ENCODE measurements around the gene CARD10.

CARD10 gene

GRCh38 chr22:37491106-37491505 lies 28.1 kb downstream of the CARD10 start:
- DNase-seq (ENCODE audit: low read depth in 4 of 4, low spot score in 1 of 4): no peak

GRCh38 chr22:37489983-37490382 lies 29.2 kb downstream of the CARD10 start:
- no peak for DNase-seq (ENCODE audit: low read depth in 4 of 4, low spot score in 1 of 4)

GRCh38 chr22:37488337-37489135 lies 30.7 kb downstream of the CARD10 start:
- DNase-seq (ENCODE audit: low read depth in 4 of 4, low spot score in 1 of 4): no peak

- no peak for DNase-seq (ENCODE audit: low read depth in 4 of 4, low spot score in 1 of 4)
These were observed 31.6 kb downstream of the CARD10 start for GRCh38 chr22:37487571-37487970.

GRCh38 chr22:37487129-37487528 lies 32.1 kb downstream of the CARD10 start:
- no peak for DNase-seq (ENCODE audit: low read depth in 4 of 4, low spot score in 1 of 4)

GRCh38 chr22:37486224-37486845 lies 32.9 kb downstream of the CARD10 start, which contains the start of gene MFNG:
Gene MFNG (minus strand): TSS chr22:37486384. CDS start chr22:37486177, 207 bp downstream.
- DNase-seq (ENCODE audit: low read depth in 4 of 4, low spot score in 1 of 4): peak; percentile 41 to 73 (median 58)

- DNase-seq (ENCODE audit: low read depth in 4 of 4, low spot score in 1 of 4): peak in 1 of 4 experiments; percentile 27
These were observed 33.6 kb downstream of the CARD10 start for GRCh38 chr22:37485395-37486223.

GRCh38 chr22:37484480-37485394 lies 34.5 kb downstream of the CARD10 start:
- peak; percentile 35 to 83 (median 62) for DNase-seq (ENCODE audit: low read depth in 4 of 4, low spot score in 1 of 4)

GRCh38 chr22:37483050-37483449 lies 36.2 kb downstream of the CARD10 start:
- DNase-seq (ENCODE audit: low read depth in 4 of 4, low spot score in 1 of 4): no peak

- DNase-seq (ENCODE audit: low read depth in 4 of 4, low spot score in 1 of 4): no peak
These were observed 37.0 kb downstream of the CARD10 start for GRCh38 chr22:37482244-37482643.

- DNase-seq (ENCODE audit: low read depth in 4 of 4, low spot score in 1 of 4): no peak
These were observed 37.8 kb downstream of the CARD10 start for GRCh38 chr22:37481347-37481907.

GRCh38 chr22:37480387-37481346 lies 38.5 kb downstream of the CARD10 start:
- no peak for DNase-seq (ENCODE audit: low read depth in 4 of 4, low spot score in 1 of 4)

- DNase-seq (ENCODE audit: low read depth in 4 of 4, low spot score in 1 of 4): no peak
These were observed 40.0 kb downstream of the CARD10 start for GRCh38 chr22:37479196-37479595.

GRCh38 chr22:37476389-37477329 lies 42.6 kb downstream of the CARD10 start:
- DNase-seq (ENCODE audit: low read depth in 4 of 4, low spot score in 1 of 4): no peak

GRCh38 chr22:37474447-37475090 lies 44.6 kb downstream of the CARD10 start:
- DNase-seq (ENCODE audit: low read depth in 4 of 4, low spot score in 1 of 4): no peak

GRCh38 chr22:37473437-37473946 lies 45.7 kb downstream of the CARD10 start:
- no peak for DNase-seq (ENCODE audit: low read depth in 4 of 4, low spot score in 1 of 4)

GRCh38 chr22:37472418-37473006 lies 46.7 kb downstream of the CARD10 start:
- DNase-seq (ENCODE audit: low read depth in 4 of 4, low spot score in 1 of 4): no peak
